ACHN (cell line): ENCODE results near the gene KSR2.
"Not testable (repeated sequence)": the region's sequence is repeated elsewhere in the genome, so short reads cannot be mapped to it uniquely, and the experiment has no call there.

Experiments used
- DNase-seq: peaks from one replicate; pipeline ENCODE4 v3.0.0-alpha.2; 2015
- in situ Hi-C: cut with HindIII; loops from 2 replicates; pipeline ENCODE4 v1.10.0; 2017; ENCODE audit warnings: low sequenced_read_pairs, low pct_ligation_motif_present, low pct_unique_long_range_greater_than_20kb

Gene KSR2

GRCh38 chr12:117649796-117650195, 319.0 kb downstream of the KSR2 start:
- in situ Hi-C loops = no loop called here

GRCh38 chr12:117646520-117646919, 322.3 kb downstream of the KSR2 start:
- in situ Hi-C loops = no loop called here
- no peak for DNase-seq

More at GRCh38 chr12:117649796-117650195, 319.0 kb downstream of the KSR2 start:
- no peak for DNase-seq

DNA sequence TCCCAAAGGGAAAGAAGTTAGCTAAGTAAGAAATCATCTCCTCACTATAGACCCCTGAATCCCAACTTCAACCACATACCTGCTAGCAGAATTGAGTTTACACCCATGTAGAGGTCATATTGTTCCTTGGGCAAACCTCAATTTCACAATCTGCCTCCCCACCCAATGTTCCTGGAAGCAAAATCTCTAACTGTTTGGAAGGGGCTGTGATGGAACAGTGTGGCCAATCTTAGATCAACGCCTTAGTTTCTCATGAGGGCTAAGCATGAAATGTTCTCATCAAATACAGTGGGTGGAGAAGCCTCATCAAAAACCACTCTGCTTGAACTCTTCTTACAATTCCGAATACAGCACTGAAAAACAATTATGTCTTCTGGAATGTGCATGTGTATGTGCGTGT, 323.3 kb downstream of the KSR2 start:
- in situ Hi-C loops = no loop called here
- DNase-seq = no peak

GRCh38 chr12:117643971-117644370, 324.8 kb downstream of the KSR2 start:
- in situ Hi-C loops = no loop called here
- no peak for DNase-seq

- in situ Hi-C loops = no loop called here
- DNase-seq = no peak
Observed at GRCh38 chr12:117641885-117642284, 326.9 kb downstream of the KSR2 start.

- in situ Hi-C loops = no loop called here
- no peak for DNase-seq
Observed at GRCh38 chr12:117640511-117640910, 328.3 kb downstream of the KSR2 start.

DNA sequence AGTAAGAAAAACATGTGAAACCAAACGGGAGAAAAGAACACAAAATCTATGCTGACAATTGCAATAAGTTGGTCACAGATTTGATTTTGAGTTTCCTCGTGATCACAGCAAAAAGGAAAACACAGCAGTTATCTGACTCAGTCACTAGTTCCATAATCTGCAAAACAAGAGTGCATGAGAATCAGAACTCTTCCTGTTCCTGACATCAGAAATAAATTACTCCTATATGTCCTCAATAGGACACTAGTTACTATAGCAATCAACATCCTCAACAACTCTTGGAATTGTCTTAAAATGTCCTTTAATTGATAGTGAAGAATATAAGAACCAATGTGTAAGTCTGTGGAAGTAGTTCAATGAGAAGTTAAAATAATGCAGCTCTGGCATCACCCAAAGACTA, 339.3 kb downstream of the KSR2 start:
- DNase-seq = no peak
- in situ Hi-C loops = no loop called here

GRCh38 chr12:117628711-117629110, 340.1 kb downstream of the KSR2 start:
- in situ Hi-C loops, DNase-seq: not testable (repeated sequence)

GRCh38 chr12:117622741-117623140, 346.0 kb downstream of the KSR2 start:
- in situ Hi-C loops = no loop called here
- no peak for DNase-seq

- in situ Hi-C loops = no loop called here
- DNase-seq = no peak
Observed at GRCh38 chr12:117622087-117622486, 346.7 kb downstream of the KSR2 start.

- in situ Hi-C loops = no loop called here
- no peak for DNase-seq
Observed at GRCh38 chr12:117607778-117608177, 361.0 kb downstream of the KSR2 start.

DNA sequence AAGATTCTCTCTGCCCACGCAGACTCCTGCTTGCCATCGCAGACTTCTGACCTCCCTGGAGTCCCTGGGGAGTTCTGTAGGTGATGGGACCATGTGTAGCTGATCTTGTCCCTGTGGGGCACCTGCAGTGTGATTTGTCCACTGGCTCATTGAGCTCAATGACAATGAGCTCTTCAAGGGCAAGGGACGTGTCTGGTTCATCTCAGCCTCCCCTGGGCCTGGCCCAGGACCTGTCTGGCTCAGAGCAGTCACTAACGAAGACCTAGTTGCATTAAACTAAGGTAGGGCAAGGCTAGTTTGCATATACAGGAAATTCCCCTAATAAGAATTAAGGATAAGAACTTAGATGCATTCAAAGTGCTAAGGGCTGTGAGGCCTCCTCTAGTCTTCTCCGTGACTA, 361.8 kb downstream of the KSR2 start:
- no peak for DNase-seq
- in situ Hi-C loops = no loop called here

GRCh38 chr12:117606024-117606423, 362.8 kb downstream of the KSR2 start:
- DNase-seq = no peak
- in situ Hi-C loops = no loop called here

GRCh38 chr12:117603316-117604113, 365.3 kb downstream of the KSR2 start:
- in situ Hi-C loops = no loop called here
- peak; percentile 44 for DNase-seq

DNA sequence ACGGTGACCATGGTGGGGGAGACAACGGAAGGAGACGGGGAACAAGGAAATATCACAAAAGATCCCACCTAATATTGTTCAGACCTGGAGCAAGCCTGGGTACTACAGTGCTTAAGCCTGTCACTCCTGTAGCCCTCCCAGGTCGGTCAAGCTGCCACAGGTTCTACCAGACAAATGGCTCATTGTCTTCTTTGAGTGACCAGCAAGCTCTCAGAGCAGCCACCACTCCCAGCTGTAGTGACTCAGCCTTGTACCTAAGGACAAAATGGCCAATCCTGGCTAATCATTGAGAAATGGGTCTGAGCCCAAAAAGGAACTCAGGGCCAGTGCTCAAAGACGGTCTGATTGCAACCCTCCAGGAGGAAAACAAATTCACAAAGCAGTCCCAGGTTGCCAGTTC, 368.9 kb downstream of the KSR2 start:
- in situ Hi-C loops = loop anchor here (25.0 kb wide), 2 partner anchors 237 to 363 kb away; no protein-coding TSS in a partner anchor
- DNase-seq = no peak

DNA sequence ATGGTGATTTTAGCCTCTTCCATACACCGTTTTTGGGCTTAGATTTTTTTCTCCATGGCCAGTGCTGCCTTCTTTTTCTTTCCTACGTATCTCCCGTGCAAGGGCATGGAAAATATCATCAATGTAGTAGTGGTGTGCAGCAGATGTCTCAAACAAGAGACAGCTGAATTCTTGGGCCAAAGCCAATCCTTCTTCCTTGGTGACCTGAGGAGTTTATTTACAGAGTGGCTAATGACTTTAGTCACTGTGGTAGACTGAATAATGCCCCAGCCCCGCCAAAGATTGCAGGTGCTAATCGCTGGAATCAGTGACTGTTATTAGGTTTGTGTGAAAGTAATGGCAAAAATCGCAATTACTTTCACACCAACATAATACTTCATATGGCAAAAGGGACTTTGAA, 371.8 kb downstream of the KSR2 start:
- no peak for DNase-seq

GRCh38 chr12:117595751-117596150, 373.0 kb downstream of the KSR2 start:
- no peak for DNase-seq
- in situ Hi-C loops = loop anchor here (25.0 kb wide), 2 partner anchors 242 to 358 kb away; no protein-coding TSS in a partner anchor

More for the DNA sequence above, 371.8 kb downstream of the KSR2 start:
- in situ Hi-C loops = loop anchor here (25.0 kb wide), 2 partner anchors 240 to 360 kb away; no protein-coding TSS in a partner anchor

- DNase-seq = no peak
- in situ Hi-C loops = loop anchor here (25.0 kb wide), 2 partner anchors 243 to 357 kb away; no protein-coding TSS in a partner anchor
Observed at GRCh38 chr12:117594481-117594880, 374.3 kb downstream of the KSR2 start.

DNA sequence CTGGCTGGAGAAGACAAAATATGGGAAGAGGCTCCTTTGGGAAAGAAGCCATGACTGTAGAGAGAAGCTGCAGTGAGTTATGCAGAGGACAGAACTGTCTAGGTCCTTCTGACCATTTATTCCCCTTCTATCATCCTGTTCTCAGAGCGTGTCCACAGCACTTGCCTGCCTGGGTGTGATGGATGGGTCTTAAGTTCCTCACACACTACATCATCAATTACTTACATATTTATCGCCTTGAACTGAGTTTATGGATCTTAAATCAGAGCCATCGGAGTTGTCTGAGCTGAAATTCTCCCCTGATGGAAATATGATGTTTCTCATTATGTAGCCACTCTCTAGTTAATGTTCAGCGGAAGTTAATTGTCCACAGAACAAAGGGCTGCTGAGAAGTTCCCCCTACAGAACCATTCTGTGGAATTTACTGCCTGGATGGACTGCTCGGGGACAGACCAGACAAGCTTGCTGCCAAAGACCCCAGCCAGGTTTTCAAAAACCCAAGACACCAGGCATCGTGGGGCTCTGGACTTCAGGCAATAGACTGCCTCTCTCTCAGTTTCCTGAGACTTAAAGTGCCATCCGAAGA, 374.9 kb downstream of the KSR2 start:
- in situ Hi-C loops = loop anchor here (25.0 kb wide), 2 partner anchors 243 to 357 kb away; no protein-coding TSS in a partner anchor
- no peak for DNase-seq
